NCI-H146 (cell line): Measurements from ENCODE around the gene GPR173.

Experiments used
- DNase-seq: peaks from one replicate; lab custom pipeline; 2025; lab: John Stamatoyannopoulos, UW

The GPR173 gene

DNA sequence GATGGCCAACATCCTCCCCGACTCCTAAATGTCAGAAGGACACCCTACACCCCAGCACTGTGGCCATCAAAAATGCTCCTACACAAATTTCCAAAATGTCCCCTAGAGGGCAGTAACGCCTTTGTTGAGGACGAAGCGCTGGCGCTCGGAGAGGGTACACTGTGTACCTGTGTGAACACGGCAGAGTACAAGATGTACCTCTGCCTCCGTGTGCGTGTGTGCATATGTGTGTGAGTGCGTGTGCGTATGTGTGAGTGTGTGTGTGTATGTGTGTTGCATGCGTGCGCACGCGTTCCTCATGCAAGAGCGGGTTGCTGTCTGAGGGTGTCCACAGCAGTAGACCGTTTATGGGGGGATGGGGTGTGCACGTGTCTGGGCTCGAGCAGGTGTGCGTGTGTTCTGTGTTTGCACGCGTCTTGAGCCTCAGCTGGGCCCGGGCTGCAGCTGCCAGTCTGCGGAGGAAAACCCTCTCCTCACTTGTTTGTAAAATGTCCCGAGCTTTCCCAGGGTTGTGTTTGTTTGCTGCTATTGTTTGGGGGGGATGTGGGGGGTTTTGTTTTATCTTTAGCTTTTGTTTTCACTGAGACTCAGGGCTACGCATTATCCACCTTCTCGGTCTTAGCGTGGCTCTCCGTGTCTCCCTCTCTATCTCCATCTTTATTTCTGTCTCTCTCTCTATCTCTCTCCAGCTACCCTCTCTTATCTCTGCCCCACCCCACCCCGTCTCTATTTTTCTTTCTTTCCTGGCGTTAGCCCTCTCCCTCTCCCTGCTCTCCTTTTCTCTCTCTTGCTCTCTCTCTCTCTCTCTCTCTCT, 23.2 kb downstream of the GPR173 start:
- peak; percentile 81 for DNase-seq

DNA sequence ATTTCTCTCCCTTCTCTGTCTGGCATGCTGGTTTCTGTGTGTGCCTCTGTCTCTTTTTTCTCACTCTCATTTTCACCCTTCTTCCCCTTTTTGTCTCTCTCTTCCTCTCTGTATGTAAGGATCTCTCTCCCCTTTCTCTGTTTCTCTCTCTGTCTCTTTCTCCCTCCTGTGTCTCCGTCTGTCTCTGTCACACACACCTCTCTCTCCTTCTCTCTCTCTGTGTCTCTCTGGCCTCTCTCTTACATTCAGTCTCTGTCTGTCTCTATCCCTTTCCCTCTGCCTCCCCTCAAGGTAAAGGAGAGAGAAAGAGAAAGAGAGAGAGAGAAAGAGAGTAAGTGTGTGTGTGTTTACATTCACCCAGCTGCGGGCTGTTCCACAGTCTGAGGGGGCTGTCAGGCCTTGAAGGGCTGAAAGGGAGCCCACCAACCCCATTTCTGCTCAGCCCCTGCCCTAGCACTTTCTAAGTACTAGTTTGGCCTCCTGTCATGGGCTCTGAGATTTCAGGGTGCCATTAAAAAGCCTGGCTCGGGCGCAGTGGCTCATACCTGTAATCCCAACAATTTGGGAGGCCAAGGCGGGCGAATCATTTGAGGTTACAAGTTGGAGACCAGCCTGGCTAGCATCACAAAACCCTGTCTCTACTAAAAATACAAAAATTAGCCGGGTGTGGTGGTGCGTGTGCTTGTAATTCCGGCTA, 24.0 kb downstream of the GPR173 start:
- DNase-seq = no peak

DNA sequence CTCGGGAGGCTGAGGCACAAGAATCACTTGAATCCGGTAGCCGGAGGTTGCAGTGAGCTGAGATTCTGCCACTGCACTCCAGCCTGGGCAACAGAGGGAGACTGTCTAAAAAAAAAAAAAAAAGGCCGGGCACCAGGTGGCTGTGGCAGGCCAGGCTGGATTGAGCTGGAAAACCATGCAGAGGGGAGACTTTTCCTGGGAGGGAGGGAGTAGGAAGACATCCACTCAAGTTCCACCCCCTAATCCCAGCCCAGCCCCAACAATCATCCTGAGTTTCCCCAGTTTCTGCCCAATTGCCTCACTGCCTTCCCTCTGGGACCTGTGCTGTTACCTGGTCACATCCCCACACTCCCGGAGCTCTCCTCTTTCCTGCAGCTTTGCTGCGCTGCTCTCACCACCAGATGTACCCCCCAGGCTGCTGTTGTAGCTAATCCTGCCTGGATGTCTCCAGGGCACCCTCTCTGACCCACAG, 24.6 kb downstream of the GPR173 start:
- peak; percentile 85 for DNase-seq

DNA sequence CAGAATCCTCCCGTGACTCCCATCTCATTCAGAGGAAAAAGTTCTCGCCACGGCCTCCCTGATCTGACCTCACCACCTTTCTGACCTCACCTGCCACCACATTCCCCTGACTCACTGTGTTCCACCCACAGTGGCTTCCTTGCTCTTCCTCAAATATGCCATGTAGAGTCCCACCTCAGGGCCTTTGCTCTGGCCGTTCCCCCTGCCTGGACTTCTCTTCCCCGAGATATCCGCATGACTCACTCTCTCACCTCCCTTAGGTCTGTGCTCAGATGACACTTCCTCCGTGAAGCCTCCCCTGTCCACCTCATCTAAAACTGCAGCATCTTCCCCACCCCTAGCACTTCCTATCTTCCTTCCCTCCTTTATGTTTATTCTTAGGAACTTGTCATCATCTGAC, 26.4 kb downstream of the GPR173 start:
- DNase-seq = no peak

DNA sequence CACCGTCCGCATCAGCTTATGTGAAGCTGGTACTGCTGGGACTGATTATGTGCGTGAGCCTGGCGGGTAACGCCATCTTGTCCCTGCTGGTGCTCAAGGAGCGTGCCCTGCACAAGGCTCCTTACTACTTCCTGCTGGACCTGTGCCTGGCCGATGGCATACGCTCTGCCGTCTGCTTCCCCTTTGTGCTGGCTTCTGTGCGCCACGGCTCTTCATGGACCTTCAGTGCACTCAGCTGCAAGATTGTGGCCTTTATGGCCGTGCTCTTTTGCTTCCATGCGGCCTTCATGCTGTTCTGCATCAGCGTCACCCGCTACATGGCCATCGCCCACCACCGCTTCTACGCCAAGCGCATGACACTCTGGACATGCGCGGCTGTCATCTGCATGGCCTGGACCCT, 28.1 kb downstream of the GPR173 start:
- DNase-seq = no peak

DNA sequence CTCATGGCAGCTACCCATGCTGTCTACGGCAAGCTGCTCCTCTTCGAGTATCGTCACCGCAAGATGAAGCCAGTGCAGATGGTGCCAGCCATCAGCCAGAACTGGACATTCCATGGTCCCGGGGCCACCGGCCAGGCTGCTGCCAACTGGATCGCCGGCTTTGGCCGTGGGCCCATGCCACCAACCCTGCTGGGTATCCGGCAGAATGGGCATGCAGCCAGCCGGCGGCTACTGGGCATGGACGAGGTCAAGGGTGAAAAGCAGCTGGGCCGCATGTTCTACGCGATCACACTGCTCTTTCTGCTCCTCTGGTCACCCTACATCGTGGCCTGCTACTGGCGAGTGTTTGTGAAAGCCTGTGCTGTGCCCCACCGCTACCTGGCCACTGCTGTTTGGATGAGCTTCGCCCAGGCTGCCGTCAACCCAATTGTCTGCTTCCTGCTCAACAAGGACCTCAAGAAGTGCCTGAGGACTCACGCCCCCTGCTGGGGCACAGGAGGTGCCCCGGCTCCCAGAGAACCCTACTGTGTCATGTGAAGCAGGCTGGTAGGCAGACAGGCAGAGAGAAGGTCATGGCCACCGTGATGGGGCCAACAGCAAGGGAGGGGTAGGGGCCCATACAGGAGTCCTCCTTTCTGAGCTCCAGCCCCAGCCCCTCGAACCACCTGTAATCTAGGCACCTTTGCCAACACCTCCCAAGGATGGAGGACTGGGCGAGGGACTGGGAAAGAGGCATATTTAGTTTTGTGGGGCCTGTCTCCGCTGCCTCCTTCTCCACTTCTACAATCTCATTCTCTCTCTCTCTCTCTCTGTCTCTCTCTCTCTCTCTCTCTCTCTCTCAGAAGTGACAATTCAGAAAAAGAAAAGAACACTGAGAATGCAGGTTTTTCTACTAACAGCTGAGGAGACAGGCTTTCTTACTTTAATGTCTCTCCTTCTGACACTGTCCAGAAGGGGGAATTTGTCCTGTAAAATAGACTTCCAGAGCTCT, 28.9 kb downstream of the GPR173 start:
- no peak for DNase-seq

DNA sequence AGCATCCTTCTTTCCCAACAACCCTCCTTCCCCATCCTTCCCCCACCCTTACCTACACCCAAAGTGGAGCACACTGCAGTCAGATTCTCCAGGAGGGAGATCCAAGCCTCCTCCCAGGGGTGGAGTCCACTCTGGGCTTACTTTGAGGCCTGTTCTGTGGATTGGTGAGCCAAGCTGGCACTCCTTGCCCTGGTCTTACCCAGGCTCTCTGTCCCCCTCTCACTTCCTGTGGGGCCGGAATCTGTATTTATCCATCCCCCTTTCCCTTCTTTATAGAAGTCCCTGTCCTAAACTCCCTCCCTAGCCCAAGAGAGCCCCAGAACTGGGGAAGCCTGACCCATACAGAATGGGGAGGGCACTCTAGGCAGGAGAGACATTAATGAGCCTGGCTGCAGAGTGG, 30.4 kb downstream of the GPR173 start:
- DNase-seq = no peak

DNA sequence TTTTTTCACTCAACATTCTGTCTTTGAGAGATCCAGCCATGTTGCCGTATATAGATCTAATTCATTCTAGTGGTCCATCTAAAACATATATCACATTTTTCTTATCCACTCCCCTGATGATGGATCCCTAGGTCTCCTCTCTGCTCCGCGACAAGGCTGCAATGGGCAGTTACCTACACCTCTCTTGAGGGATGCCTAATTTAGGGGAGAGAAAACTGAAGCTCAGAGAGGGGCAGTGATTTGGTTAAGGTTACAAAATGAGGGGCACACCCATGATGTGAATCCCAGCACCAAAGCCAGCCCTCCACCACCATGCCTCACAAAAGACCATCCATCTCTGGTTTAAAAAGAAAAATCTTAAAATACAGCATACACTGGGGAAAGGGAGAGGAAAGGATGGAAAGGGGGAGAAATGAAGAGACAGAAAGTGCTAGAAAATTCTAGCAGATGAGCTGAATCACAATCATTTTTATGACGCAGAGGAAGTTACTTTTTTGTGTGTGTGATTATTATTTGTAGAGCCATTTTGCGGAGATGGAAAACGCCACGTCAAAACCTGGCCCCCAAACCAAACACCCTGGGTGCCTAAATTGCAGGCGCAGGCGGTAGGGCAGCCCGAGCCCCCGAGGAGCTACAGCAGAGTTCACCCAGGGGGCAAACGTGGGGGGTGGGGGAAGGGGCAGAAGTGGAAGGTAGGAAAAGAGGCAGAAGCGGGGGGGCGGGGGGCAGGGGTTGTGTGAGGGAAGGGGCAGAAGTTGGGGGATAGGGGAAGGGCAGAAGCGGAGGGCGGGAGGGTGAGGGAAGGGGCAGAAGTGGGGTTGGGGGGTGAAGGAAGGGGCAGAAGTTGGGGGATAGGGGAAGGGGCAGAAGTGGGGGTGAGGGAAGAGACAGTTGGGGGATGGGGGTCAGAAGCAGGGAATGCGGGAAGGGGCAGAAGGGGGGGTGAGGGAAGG, 32.3 kb downstream of the GPR173 start:
- DNase-seq = no peak

DNA sequence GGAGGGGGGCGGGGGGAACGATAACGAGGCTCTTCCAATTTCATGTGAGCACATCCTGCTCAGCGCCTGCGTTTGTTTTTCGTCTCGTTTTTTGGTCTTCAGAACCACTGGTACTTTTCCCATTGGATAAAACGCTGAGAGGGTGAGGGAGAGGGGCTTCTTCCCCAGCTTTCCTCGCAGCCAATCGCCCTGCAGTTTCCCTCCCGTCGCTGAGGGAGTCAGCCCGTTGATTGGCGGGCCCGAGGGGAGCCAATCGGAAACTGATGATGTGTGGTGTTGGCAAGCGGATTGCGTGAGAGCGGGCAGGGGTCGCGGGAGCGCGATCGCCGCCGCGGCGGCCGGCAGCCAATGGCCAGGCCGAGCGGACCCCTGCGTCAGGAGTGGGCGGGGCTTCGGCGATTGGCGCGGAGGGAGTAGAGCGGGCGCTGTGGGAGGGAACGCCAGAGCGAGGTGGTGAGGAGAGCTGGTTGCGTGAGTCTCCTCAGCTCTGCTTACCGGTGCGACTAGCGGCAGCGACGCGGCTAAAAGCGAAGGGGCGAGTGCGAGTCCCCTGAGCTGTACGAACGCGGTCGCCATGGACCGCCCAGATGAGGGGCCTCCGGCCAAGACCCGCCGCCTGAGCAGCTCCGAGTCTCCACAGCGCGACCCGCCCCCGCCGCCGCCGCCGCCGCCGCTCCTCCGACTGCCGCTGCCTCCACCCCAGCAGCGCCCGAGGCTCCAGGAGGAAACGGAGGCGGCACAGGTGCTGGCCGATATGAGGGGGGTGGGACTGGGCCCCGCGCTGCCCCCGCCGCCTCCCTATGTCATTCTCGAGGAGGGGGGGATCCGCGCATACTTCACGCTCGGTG, 33.6 kb downstream of the GPR173 start, which contains the start of gene TSPYL2:
Gene TSPYL2 (plus strand): TSS at position 443 of the 848 bp plus-strand sequence. CDS start 132 bp downstream, at position 575.
- DNase-seq = peak; percentile 94

DNA sequence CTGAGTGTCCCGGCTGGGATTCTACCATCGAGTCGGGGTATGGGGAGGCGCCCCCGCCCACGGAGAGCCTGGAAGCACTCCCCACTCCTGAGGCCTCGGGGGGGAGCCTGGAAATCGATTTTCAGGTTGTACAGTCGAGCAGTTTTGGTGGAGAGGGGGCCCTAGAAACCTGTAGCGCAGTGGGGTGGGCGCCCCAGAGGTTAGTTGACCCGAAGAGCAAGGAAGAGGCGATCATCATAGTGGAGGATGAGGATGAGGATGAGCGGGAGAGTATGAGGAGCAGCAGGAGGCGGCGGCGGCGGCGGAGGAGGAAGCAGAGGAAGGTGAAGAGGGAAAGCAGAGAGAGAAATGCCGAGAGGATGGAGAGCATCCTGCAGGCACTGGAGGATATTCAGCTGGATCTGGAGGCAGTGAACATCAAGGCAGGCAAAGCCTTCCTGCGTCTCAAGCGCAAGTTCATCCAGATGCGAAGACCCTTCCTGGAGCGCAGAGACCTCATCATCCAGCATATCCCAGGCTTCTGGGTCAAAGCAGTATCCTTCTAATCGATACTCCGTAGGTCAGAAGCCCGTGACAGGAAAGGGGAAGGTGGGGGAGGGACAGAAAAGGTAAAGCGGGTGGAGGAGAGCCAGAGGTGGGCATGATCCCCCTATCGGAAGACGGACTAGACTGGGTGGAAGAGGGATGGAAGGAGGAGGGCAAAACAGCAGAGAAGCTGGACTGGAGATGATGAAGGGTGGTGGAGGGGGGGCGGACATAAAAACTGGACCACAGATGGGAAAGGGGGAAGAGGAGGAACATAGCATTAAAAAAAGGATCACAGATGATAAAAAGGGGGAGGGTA, 34.4 kb downstream of the GPR173 start:
- DNase-seq = no peak

DNA sequence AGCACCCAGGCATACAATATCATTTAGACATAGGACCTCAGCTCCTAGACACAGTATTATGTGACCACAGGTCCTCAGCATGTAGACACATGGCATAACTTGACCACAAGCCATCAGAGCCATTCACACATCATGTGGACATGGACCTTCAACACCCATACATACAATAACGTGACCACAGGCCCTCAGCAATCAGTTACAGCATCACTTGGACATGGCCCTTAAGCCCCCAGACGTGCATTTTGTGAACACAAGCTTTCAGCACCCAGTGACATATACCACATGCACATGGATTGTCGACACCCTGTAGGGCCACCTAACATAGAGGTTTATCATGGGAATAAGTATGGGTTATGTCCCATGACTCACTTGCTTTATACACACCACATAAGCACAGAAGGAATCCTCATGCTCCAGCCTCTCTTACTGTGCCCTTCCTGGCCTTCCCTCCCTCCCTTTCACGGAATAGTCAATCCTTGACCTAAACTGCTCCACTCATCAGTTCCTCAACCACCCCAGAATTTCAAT, 35.5 kb downstream of the GPR173 start:
- no peak for DNase-seq

DNA sequence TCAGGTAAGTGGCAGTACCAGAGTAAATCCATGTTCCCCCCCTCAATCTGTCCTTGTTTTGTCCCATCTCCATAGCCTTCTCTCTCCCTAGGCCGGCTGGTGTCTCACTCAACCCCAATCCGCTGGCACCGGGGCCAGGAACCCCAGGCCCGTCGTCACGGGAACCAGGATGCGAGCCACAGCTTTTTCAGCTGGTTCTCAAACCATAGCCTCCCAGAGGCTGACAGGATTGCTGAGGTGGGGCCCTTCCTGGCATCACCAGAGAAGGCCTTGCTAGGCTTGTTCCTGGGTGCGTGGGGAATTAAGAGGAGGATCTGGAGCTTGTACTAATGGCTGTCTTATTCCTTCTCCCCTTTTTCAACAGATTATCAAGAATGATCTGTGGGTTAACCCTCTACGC, 36.3 kb downstream of the GPR173 start:
- DNase-seq = no peak

DNA sequence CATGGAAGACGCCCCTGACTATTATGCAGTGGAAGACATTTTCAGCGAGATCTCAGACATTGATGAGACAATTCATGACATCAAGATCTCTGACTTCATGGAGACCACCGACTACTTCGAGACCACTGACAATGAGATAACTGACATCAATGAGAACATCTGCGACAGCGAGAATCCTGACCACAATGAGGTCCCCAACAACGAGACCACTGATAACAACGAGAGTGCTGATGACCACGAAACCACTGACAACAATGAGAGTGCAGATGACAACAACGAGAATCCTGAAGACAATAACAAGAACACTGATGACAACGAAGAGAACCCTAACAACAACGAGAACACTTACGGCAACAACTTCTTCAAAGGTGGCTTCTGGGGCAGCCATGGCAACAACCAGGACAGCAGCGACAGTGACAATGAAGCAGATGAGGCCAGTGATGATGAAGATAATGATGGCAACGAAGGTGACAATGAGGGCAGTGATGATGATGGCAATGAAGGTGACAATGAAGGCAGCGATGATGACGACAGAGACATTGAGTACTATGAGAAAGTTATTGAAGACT, 37.2 kb downstream of the GPR173 start:
- no peak for DNase-seq

DNA sequence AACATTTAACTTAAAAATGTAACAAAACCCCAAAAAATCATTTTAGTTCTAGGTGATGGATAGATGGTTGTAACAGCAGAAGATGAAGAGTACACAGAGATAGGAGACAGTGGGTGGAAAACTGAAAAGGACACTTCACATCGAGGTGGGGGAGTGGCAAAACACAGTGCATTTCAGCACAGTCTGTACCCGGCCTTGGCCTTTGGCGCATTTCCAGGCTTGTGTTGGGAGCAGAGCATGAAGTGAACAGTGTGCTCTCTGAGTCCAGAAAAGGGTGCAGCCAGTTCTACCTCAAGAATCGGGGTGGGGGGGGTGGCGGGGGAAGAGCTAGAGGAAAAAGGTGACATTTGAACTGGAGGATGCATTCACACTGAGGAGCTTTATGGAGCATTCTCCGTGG, 37.9 kb downstream of the GPR173 start:
- no peak for DNase-seq

DNA sequence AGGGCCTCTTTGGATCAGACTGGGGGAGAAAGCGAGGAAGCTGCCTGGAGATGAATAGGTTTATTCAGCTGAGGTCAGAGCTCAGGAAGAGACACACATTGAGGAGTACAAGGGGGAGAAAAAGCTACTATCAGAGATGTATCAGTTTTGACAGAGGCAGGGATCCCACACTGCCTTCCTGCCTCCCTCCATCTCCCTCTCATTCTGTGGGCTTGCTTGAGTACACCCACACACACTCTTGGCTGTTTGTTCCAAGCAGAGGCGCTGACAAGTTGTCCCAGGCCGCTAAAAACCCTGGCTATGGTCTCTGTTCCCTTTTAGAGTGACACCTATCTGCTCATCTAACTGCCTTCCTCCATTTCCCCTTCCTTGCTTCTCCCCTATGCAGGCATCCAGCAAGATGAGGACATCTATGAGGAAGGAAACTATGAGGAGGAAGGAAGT, 38.8 kb downstream of the GPR173 start:
- no peak for DNase-seq

DNA sequence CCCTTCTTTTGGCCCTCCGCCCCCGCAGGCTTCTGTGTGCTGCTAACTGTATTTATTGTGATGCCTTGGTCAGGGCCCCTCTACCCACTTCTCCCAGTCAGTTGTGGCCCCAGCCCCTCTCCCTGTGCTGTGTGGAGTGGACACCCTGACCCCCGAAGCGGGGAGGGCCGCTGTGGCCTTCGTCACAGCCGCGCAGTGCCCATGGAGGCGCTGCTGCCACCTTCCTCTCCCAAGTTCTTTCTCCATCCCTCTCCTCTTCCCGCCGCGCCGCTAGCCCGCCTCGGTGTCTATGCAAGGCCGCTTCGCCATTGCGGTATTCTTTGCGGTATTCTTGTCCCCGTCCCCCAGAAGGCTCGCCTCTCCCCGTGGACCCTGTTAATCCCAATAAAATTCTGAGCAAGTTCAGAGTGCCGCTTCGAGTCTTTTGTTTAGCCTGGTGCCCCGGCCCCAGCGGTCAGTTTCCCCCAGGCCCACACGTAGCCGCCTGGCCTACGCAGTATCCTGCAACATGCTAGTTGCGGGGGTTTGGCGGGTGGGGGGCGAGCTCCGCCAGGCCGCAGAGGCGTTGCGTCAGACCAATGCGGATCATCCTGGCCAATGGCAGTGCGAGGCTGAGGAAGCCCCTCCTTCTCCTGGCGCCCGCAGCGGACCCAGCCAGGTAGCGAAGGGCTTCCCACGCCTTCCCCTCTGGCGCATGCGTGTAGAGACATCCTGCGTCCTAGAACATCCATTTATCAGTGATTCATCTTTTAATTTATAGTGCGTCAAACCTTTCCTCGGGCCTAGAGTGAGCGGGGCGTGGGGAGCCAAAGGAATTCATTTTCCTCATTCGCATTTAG, 39.8 kb downstream of the GPR173 start:
- DNase-seq = peak; percentile 83

DNA sequence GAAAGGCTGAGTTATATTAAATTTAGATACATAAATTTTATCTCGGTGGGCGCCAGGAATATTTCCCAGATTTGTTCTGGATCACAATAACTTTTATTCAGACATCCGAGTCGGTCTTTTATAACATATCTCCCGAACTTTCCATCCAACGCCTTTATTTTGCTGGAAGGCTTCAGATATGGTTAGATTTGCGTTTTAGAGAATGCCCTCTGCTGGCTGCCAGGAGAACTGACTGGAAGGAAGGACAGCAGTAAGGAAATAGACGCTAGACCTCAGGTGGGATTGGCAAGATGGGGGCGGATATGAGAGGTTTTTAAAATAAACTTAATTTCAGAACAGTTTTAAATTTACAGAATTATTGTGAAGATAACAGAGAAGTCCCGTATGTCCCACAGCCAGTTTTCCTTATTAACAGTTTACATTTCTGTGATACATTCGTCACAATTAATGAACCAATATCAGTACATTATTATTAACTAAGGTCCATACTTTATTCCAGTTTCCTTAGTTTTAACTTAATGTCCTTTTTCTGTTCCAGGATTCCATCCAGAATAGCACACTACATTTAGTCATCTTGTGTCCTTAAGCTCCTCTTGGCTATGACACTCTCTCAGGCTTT, 40.7 kb downstream of the GPR173 start:
- peak; percentile 47 for DNase-seq
